ENCODE data around the gene TMEM131L. TPM values are rescaled to one million over a fixed set of nuclear protein-coding genes. Genes with fewer than 3 reads are reported as not detected.
"Not testable (repeated sequence)": the region's sequence is repeated elsewhere in the genome, so short reads cannot be mapped to it uniquely, and the experiment has no call there.

Gene TMEM131L
- polyA plus RNA-seq, 4 donors = 26.3 to 35.5 (median 26.9) TPM

DNA sequence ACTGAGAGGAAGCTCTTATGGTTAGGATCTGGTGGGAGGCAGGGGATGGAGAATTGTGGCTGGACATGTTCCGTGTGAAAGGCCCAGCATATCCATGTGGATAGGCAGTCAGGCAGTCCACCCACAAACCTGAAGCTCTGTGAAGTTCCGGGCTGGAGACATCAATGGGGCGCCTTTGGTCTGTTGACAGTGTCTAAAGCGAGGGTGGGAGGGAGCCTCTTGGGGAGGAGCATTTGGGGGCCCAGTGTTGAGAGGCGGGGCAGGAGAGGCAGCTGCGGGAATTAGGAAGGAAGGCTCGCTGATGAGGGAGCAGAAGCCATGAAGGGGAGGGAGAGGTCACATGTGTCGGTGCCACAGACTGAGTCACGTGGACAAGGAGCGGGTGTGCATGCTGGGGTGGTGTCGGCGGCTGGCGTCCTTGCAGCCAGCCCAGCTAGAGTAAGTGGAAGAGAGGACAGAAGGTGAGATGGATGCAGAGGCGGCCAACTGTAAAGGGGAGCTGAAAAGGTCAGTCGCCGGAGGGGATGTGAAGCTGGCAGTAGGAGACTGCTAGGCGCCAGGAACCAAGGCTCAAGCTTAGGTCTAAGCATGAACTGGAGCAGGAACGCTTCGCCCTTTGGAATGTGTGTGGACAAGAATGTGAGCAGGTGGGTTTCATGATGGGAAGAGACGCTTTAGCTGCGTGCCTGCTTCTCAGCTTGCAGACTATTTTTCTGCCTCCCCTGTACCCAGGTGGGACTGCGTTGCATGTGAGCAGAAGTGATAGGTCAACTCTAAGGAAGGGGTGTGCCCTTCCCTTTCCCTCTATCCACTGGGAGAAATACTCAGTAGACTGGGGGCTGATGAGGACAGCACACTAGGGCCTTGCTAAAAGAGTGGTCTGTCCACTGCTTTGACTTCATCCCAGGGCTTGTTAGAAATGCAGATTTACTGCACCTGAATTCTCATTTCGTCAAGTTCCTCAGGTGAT, 174.0 kb downstream of the TMEM131L start:
- no peak for DNase-seq (ENCODE audit: low read depth in 4 of 4, low spot score in 3 of 4)

DNA sequence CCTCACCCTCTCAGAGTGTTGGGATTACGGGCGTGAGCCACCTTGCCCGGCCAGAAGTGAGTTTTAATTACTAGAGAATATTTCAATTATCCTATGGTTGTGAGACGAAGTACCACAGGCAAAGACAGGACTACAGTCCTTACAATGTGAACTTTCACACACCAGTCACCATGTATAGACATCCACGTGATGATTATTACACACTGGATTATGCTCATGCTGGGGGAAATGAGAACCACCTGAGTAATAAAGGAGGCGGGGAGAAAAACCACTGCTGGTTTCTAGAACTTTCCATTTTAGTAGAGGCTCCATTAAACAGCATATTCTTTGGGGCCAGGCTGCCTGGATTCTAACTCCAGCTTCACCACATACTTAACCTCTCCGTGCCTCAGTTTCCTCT, 175.4 kb downstream of the TMEM131L start:
- DNase-seq (ENCODE audit: low read depth in 4 of 4, low spot score in 3 of 4) = no peak

DNA sequence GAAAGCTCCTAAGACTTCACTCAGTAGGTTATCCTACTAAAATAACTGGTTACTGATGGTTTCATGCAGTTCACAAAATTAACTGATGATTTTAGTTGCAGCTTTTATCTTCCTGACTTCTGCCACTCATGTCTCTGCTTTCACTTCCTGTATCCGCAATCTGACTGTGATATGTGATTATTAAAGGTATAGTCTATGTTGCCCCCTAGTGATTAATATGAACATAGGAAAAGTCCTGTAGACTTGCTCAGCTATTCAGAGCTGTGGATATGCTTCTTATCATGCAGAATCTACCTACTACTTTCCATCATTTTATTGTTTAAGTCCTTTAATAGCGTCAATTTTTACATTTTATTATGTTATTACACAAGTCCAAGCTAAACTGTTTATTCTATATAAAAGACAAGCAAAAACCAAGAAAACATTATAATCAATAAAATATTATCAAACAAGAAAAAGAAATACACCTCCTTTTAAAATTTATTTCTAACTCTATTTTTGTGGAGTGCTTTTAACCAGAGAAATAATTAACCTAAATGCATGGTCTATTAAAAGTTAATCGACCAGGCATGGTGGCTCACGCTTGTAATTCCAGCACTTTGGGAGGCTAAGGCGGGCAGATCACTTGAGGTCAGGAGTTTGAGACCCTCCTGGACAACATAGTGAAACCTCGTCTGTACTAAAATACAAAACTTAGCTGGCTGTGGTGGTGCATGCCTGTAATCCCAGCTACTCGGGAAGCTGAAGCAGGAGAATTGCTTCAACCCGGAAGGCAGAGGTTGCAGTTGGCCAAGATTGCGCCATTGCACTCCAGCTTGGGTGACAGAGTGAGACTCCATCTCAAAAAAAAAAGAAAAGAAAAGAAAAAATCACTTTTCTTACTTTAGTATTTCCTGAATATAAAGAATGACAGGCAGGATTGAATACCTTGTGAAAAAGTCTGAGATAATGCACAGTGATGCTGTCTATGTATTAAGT, 177.5 kb downstream of the TMEM131L start:
- DNase-seq (ENCODE audit: low read depth in 4 of 4, low spot score in 3 of 4) = no peak

GRCh38 chr4:153645183-153645582, 179.0 kb downstream of the TMEM131L start:
- no peak for DNase-seq (ENCODE audit: low read depth in 4 of 4, low spot score in 3 of 4)

DNA sequence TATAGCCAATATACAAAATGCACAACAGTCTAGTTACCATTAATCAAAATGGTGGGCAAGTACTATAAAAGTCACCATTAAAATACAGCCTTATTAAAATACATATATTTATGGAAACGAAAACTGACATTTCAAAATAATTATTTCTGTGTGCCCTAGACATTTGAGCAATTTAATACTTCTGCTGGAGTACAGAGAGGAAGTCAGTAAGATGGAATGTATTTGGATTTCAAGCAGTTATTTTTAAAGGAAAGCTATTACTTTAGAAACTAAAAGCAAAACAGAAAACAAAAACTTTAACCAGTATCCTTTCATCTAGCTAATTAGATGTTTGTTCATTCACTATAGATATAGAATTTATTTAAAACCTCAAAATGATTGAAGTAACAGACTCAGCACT, 180.1 kb downstream of the TMEM131L start:
- DNase-seq (ENCODE audit: low read depth in 4 of 4, low spot score in 3 of 4) = no peak

- no peak for DNase-seq (ENCODE audit: low read depth in 4 of 4, low spot score in 3 of 4)
These were observed 180.8 kb downstream of the TMEM131L start for GRCh38 chr4:153646978-153647377.

DNA sequence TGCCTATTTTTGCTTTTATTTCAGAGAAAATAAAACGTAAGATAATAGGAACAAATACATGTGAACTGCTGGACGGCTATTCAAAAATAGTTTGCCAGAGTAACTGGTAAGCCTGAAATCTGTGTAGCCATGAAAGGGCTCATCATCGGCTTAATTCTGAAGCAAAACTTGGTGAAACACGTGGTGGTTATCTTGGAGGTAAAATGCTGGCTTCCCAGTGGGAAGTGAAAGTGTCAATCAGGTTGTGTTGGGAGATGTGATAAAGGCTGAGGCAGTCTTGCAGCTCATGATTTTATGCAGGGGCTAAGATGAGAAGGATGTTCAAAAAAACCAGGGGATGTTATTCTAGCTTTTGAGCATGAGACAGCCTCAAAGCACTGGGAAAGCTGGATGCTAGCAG, 181.8 kb downstream of the TMEM131L start:
- DNase-seq (ENCODE audit: low read depth in 4 of 4, low spot score in 3 of 4) = no peak

- no peak for DNase-seq (ENCODE audit: low read depth in 4 of 4, low spot score in 3 of 4)
These were observed 183.4 kb downstream of the TMEM131L start for GRCh38 chr4:153649572-153649991.

DNA sequence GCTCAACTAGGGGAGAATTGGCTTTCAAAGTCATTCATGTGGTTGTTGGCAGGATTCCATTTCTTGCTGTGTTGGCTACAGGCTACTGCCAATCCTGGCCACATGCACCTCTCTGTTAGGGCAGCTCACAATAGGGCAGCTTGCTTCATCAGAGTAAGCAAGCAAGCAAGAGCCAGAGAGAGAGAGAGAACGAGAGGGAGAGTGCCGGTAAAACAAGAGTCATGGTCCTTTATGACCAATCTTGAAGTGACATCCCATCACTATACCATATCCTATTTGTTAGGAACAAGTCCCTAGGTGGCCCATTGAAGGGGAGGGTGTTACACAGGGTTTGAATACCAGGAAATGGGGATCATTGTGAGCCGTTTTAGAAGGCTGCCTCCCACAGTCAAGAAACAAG, 185.0 kb downstream of the TMEM131L start:
- no peak for DNase-seq (ENCODE audit: low read depth in 4 of 4, low spot score in 3 of 4)

- DNase-seq (ENCODE audit: low read depth in 4 of 4, low spot score in 3 of 4) = no peak
These were observed 185.4 kb downstream of the TMEM131L start for GRCh38 chr4:153651587-153651986.

DNA sequence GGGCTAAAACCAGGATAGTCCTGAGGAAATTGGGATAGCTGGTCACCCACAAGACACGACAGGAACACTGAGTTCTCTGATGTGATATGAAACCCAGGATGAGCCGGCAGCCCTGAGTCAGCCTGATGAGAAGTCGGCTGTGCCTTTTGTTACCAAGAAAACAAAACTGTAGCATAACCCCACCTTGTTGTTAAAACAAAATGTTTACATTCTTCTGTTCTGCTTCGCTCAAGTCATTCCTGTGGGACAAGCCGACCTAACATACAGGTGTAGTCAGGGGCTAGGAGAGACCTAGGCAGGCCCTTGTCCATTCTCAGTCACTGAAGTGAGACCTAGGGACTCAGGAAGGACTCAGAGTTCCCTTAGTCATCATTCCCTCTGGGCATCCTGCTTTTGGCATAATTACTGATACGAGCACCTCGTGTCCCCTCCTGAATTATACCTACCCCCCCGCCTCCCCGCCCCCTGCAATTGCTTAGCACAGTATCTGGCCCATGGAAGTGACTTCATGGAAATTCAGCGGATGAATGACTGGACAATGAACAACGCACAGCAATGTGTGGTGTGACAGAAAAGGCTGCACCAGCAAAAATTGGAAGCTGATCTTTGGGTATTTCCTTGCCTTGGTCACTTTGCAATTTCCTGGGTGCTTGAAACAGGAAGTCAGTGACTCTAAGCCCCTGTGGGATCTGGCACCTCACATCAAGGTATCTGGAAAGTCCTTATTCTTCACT, 186.1 kb downstream of the TMEM131L start:
- no peak for DNase-seq (ENCODE audit: low read depth in 4 of 4, low spot score in 3 of 4)

- DNase-seq (ENCODE audit: low read depth in 4 of 4, low spot score in 3 of 4) = no peak
These were observed 188.9 kb downstream of the TMEM131L start for GRCh38 chr4:153655002-153655541.

DNA sequence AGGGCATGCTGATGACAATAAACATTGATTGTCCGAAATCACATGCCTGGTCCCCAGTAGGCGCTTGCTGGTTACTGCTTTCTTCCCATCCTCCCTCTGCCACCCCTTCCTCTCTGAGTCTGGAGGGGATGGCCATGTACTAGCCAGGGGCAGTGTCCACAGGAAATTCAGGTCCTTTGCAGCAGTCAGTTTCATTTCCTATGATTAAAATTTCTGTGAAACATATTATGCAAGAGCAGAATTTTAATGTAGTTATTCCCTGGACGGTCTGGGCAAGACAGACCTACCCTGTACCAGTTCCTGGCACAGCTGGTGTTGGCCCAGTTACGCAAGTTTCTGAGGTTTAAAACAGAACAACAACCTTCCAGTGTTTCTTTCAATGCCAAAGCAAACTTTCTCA, 189.8 kb downstream of the TMEM131L start:
- DNase-seq (ENCODE audit: low read depth in 4 of 4, low spot score in 3 of 4) = no peak

DNA sequence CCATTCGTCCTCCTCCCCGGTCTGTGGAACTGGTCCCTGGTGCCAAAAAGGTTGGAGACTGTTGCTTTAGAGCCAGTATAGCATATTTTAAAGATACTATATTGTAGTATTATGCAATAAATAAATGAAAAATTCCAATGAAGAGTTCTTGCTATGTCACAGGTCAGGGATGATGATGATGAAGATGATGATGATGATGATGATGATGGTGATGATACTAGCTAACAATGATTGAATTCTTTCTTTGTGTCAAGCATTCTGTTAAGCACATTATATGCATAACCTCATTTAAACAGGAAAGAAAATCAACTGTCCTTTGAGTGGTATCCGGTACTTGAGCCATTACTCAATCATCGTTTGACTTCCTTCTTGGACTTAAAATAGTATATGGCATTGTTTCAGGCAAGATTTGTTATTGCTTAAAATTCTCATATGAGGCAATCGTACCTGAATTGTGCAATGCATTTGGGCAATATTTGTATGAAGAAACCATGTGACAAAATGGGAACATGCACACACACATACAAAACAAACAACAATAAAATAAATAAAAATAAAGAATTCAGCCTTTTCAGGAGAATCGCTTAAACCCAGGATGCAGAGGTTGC, 195.2 kb downstream of the TMEM131L start:
- DNase-seq (ENCODE audit: low read depth in 4 of 4, low spot score in 3 of 4) = no peak

DNA sequence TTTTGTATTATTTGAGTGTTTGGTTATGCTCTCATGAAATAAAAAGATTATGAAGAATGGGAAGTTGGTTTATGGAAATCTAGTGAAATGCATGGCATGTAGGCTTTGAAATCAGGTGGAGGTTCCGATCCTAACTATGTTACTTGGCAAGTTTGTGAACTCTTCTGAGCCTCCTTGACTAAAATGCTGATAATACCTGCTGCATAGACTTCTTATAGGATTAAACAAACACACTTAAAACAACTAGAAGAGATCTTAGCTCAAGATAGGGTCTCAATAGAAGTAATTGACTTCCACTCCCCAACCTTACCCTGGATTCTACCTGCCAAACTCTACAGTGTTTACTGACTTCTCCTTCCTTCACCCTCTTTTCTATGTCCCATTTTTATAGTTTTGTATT, 195.7 kb downstream of the TMEM131L start:
- DNase-seq (ENCODE audit: low read depth in 4 of 4, low spot score in 3 of 4) = no peak

DNA sequence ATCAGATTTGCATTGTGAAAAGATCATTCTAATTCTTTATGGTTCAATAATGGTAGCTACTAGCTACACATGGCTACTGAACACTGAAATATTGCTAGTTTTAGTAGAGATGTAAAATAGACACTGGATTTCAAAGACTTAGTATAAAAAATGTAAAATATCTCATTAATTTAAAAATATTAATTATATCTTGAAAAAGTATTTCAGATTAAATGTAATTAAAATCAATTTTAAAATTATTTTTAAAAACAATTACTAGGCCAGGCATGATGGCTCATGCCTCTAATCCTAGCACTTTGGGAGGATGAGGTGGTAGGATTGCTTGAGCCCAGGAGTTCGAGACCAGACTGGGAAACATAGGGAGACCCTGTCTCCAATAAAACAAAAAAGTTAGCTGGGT, 197.5 kb downstream of the TMEM131L start:
- DNase-seq (ENCODE audit: low read depth in 4 of 4, low spot score in 3 of 4) = no peak

GRCh38 chr4:153666505-153666904, 200.3 kb downstream of the TMEM131L start:
- not testable (repeated sequence) for DNase-seq (ENCODE audit: low read depth in 4 of 4, low spot score in 3 of 4)

- DNase-seq (ENCODE audit: low read depth in 4 of 4, low spot score in 3 of 4) = no peak
These were observed 202.5 kb downstream of the TMEM131L start for GRCh38 chr4:153668647-153669046.

GRCh38 chr4:153669838-153670237, 203.7 kb downstream of the TMEM131L start:
- DNase-seq (ENCODE audit: low read depth in 4 of 4, low spot score in 3 of 4) = no peak

DNA sequence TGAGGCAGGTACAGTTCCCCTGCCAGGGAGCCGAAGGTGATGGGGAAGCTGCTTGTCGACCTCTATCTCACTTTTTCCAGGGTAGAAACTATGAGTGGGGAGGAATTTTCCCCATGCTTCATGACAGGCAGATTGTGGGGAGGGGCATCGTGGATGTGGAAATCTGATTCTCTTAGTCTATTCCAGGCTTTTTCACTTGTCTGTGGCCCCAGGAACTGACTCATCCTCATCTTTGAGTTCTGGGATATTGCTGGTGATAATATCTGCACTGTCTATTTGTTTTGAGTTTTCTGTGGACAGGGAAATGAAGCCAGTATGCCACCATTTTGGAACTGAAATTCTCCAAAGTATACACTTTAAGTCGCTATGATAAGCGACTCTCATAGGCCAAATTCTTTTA, 210.3 kb downstream of the TMEM131L start:
- DNase-seq (ENCODE audit: low read depth in 4 of 4, low spot score in 3 of 4) = no peak
